HepG2 (cell line): ENCODE measurements around the gene TRPV5.

Experiments used
- POLR2A ChIP-seq, 2 experiments: IDR thresholded peaks; 2 replicates each; pipeline ENCODE4 v1.6.1; 2011; ENCODE audit warnings: low read depth in 2 of 2, low read length in 2 of 2, mild to moderate bottlenecking in 1 of 2, moderate library complexity in 1 of 2; ENCODE audit not compliant: insufficient read depth in 1 of 2
- POLR2AphosphoS5 ChIP-seq: IDR thresholded peaks from 2 replicates; pipeline ENCODE4 v1.6.1; 2012; ENCODE audit warnings: low read depth, low read length
- RNF2 ChIP-seq: fragments of 450-650 bp; conservative IDR thresholded peaks from 2 replicates; pipeline ENCODE4 v1.6.1; 2016; ENCODE audit warnings: low read depth
- ZBTB7A ChIP-seq: sonication (generic); formaldehyde crosslinking; IDR thresholded peaks from 2 replicates; pipeline ENCODE4 v1.8.0; 2022; ENCODE audit warnings: mild to moderate bottlenecking, missing genetic modification reagents
- ZKSCAN1 ChIP-seq: fragments of 150-350 bp; IDR thresholded peaks from 2 replicates; pipeline ENCODE4 v1.6.1; 2014; ENCODE audit warnings: low read length
- ZNF496 ChIP-seq: sonication (generic); formaldehyde crosslinking; IDR thresholded peaks from 2 replicates; pipeline ENCODE4 v1.8.1; 2023; ENCODE audit warnings: mild to moderate bottlenecking, moderate library complexity, missing genetic modification reagents; ENCODE audit not compliant: insufficient replicate concordance
- TF ChIP-seq, protein P1 (sequence below): sonication (generic); formaldehyde crosslinking; IDR thresholded peaks from 2 replicates; pipeline ENCODE4 v1.5.0; 2020; ENCODE audit warnings: mild to moderate bottlenecking, missing genetic modification reagents, moderate library complexity
- TF ChIP-seq, protein P2 (sequence below): sonication (generic); formaldehyde crosslinking; IDR thresholded peaks from 2 replicates; pipeline ENCODE4 v1.4.0; 2020; ENCODE audit warnings: missing genetic modification reagents

DNA sequence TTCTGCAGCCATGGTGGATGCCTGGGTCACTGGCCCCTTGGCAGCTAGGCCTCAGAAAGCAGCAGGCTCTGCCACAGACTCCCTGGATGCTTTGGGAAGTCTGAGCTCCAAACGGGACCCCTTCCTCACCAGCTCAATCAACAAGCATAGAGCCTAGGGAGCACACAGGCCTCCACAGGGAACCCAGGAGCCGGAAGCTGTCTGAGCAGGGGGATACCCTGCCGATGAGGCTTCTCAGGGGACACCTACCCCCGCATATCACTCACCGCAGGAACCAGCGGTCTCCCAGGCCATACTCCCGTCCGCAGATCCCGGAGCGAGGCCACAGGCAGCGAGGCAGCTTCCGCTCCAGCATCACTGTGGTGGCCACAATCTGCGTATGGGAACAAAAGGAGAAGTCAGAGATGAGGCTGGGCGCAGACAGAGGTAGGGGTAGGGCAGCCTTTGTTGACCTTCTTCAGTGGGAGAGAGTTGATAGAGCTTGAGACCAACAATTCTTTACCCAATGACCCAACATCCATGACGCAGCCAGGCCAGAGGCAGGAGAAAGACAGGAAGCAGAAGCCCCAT, 61.4 kb downstream of the TRPV5 start:
- no peak for TF ChIP-seq POLR2AphosphoS5
- no peak for TF ChIP-seq ZBTB7A (CRISPR knock-in tag)
- TF ChIP-seq POLR2A (IDR thresholded peaks at IDR 0.05; ENCODE audit: insufficient read depth in 1 of 2, low read depth in 2 of 2, low read length in 2 of 2): no peak
- no peak for TF ChIP-seq ZKSCAN1
- no peak for TF ChIP-seq ZNF496 (CRISPR knock-in tag)
- TF ChIP-seq, protein P1, sequence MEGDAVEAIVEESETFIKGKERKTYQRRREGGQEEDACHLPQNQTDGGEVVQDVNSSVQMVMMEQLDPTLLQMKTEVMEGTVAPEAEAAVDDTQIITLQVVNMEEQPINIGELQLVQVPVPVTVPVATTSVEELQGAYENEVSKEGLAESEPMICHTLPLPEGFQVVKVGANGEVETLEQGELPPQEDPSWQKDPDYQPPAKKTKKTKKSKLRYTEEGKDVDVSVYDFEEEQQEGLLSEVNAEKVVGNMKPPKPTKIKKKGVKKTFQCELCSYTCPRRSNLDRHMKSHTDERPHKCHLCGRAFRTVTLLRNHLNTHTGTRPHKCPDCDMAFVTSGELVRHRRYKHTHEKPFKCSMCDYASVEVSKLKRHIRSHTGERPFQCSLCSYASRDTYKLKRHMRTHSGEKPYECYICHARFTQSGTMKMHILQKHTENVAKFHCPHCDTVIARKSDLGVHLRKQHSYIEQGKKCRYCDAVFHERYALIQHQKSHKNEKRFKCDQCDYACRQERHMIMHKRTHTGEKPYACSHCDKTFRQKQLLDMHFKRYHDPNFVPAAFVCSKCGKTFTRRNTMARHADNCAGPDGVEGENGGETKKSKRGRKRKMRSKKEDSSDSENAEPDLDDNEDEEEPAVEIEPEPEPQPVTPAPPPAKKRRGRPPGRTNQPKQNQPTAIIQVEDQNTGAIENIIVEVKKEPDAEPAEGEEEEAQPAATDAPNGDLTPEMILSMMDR: no peak
- no peak for TF ChIP-seq RNF2
- TF ChIP-seq, protein P2, sequence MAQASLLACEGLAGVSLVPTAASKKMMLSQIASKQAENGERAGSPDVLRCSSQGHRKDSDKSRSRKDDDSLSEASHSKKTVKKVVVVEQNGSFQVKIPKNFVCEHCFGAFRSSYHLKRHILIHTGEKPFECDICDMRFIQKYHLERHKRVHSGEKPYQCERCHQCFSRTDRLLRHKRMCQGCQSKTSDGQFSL (CRISPR knock-in tag): no peak
